Kidney tubule cell (primary cell): ENCODE data around the gene AIG1.
A peak's percentile ranks its signal among the peaks of the same experiment; 100 is the strongest.
"Not testable (repeated sequence)": the region's sequence is repeated elsewhere in the genome, so short reads cannot be mapped to it uniquely, and the experiment has no call there.

Experiments
- DNase-seq: peaks from one replicate; pipeline ENCODE4 v3.0.0-alpha.2; 2018; ENCODE audit warnings: low spot score

Gene AIG1

DNA sequence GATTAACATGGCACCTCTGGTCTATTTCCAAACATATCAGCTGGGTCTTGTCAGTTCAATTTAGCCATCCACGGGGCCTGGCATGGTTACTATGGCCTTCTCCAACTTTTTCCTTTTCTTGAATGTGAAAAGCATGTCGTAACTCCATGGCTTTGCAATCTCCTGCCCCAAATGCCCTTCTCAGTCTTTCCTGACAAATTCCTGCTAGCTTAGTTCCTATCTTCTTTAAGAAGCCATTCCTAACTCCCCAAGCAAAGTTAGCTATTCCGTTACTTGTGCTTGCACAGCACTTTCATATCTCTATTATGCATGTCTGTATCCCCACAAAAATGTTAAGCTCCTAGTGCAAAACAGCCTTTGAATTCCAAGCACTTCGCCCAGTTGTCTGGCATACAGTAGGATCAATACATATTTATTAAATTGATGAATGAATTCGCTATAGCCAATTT lies 105.6 kb downstream of the AIG1 start:
- no peak for DNase-seq

DNA sequence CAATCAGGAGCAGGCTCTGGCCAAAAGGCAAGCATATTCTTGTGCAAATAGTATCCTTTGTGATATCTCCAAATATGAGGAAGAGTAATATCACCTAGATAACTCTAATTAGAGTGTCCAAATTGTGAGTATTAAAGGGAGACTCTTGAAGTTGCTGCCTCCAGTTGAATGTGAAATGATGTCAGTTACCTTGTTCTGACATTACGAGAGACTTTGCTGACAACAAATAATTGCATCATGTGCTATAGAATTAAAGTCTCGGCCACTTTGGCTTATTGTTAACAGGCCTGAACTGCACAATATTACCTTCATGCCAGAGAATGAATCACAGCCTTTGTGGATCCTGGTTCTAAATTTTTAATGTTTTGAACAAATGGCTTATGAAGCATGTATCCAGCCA lies 106.5 kb downstream of the AIG1 start:
- DNase-seq: peak; percentile 6

DNA sequence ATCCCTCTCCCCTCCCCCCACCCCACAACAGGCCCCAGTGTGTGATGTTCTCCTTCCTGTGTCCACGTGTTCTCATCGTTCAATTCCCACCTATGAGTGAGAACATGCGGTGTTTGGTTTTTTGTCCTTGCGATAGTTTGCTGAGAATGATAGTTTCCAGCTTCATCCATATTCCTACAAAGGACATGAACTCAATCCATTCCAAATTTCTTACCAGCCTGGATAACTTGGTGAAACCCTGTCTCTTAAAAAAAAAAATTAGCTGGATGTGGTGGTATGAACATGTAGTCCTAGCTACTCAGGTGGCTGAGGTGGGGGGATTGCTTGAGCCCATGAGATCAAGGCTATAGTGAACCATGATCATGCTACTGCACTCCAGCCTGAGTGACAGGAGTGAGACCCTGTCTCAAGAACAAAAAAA lies 107.7 kb downstream of the AIG1 start:
- DNase-seq: not testable (repeated sequence)

DNA sequence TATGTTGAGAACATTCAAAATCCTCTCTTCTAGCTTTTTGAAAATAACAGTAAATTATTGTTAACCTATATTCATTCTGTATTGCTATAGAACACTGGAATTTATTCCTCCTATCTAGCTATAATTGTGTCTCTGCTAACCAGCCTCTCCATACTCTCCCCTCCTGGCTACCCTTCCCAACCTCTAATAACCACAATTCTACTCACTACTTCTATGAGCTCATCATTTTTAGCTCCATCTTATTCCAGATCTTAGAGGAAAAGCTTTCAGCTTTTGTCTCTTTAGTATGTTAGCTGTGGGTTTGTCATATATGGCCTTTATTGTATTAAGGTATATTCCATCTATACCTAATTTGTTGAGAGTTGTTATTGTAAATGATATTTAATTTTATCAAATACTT lies 108.8 kb downstream of the AIG1 start:
- no peak for DNase-seq

DNA sequence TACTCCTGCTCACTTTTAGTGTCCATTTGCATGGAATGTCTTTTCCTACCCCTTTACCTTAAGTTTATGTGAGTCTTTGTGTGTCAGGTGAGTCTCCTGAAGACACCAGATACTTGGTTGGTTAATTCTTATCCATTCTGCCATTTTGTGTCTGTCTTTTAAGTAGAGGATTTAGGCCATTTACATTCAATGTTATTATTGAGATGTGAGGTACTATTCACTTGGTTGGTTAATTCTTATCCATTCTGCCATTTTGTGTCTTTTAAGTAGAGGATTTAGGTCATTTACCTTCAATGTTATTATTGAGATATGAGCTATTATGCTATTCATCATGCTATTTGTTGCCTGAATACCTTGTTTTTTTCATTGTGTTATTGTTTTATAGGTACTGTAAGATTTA lies 113.8 kb downstream of the AIG1 start:
- DNase-seq: no peak

DNA sequence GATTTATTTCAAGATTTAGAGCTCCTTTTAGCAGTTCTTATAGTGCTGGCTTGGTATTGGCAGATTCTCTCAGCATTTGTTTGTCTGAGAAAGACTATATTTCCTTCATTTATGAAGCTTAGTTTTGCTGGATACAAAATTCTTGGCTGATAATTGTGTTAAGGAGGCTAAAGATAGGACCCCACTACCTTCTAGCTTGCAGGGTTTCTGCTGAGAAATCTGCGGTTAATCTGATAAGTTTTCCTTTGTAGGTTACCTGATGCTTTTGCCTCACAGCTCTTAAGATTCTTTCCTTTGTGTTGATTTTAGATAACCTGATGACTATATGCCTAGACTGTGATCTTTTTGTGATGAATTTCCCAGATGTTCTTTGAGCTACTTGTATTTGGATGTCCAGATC lies 114.3 kb downstream of the AIG1 start:
- no peak for DNase-seq

DNA sequence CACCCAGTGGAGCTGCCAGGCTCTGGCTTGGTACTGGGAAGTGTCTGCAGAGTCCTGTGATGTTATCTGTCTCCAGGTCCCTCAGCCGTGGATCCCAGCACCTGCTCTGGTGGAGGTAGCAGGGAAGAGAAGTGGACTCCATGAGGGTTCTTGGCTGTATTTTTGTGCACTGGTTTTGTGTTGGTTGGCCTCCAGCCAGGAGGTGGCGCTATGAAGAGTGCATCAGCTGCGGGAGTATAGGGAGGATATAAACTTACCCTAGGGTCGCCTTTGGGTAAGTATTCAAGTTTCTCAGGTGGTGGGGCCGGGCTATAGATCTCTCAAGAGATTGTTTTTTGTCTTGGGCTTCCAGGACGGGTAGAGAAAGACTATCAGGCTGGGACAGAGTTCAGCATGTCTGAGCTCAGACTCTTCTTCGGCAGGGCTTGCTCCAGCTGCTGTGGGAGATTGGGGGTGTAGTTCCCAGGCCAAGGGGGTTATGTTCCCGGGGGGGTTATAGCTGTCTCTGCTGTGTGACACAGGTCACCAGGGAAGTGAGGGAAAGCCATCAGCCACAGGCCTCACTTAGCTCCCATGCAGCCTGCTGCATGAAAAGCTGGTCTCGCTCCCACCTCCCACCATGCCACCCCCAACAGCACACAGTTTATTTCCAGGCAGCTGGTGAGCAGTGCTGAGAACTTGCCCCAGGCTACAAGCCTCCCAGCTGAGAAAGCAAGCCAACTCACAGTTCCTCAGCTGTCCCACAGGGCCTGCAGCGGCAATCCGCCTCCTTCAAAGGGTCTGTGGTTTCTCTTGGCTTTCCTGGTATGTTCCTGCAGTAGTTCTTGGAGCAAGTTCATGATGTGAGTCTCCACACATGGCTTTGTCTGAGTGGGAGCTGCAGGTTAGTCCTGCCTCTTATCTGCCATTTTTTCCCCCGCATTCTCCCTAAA lies 115.7 kb downstream of the AIG1 start:
- peak; percentile 20 for DNase-seq

DNA sequence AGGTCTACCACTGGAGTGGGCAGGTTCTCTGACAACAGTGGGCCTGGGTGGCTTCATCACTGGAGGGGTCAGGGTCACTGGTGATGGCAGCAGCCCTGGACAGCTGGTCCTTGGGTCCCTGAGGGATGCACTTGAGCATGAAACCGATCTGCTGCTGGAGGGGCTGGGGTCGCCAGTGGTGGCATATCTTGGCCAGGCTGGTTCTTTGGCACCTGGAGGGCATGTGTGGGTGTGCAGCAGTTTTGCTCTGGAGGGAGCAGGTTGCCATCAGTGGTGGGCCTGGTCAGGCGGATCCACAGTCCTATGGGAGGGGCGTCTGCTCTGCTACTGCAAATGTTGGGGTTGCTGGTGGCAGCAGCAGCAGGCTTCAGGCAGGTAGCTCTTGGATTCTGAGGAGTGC lies 117.0 kb downstream of the AIG1 start:
- DNase-seq: no peak

DNA sequence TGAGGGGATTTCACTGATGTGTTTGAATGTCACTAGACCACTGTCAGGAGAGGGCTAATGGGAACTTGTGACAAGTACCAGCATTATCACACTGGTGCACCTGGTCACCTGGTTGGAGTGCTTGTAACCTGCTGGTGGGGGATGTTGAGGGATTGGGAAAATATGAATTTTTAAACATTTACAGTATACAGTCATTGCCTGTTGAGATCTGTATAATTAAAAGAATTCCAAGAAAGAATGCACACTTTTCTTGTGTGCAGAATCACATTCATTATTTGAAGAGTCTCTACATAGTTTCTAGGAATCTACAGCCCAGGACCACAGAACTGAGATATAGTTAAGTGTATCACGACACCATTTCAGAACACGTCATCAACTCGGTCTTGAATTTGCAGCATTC lies 118.4 kb downstream of the AIG1 start:
- DNase-seq: no peak

DNA sequence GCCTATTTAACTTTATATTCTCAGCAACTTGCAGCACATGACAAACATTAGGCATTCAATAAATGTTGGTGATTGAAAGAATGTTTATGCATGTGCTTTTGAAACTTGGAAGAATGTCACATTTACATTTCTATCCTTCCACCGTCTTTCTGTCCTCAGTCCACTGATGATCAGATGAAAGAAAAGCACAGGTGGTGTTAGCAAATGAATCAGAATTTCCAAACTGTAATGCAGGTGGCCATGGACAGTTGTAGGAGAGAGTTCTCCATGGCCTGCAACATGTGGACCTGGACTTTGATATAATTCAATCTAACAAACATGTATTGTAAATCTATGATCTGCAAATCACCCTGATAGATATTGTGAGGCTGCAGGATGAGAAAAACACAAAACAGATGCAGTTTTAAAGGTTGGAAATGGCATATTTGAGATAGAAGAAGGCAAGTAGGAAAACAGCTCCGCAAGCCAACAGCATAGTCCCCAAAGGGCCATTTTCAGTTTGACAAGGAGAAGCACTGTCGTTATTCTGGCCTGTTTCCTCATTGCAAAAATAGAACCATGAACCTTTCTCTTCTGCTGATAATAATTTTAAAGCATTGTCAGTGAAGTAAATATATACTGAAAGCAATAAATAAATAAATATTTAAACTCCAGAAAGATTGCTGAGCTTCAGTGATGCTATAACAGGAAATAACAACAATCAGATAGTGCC lies 119.4 kb downstream of the AIG1 start:
- DNase-seq: no peak

DNA sequence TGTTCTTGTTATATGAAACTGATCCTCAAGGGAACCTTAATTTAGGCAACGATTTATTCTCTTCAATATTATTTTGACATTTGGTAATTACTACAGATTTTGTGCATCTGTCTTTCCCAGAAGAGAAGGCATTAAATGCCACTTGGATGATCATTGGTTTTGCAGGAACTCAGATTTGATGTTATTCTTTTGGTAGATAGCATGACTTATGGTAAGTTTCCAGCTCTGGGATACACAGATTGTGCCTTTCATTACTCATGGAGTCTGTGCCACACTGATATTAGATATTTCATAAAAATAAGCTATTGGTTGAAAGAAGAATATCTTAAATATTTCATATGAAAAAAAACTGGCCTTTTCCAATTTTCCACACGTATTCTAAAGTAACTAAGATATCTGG lies 120.1 kb downstream of the AIG1 start:
- no peak for DNase-seq

DNA sequence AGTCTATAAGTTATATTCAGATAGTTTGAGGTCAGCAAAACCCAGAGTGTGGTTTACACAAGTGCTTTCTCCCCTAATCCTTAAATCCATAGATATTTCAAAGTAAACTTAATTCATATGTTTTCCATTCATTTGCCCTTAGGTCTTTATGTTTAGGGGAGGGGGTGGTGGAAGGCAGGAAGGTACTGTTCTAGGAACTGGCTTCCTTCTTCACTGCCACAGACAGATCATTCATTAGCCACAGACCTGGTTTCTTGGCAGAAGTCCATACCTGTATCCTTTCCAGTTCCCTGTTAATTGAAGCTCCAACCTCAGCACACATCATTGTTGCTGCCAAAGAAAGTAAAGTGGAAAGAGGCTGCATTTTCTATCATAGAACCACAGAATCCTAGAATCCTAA lies 123.0 kb downstream of the AIG1 start:
- DNase-seq: peak; percentile 56

DNA sequence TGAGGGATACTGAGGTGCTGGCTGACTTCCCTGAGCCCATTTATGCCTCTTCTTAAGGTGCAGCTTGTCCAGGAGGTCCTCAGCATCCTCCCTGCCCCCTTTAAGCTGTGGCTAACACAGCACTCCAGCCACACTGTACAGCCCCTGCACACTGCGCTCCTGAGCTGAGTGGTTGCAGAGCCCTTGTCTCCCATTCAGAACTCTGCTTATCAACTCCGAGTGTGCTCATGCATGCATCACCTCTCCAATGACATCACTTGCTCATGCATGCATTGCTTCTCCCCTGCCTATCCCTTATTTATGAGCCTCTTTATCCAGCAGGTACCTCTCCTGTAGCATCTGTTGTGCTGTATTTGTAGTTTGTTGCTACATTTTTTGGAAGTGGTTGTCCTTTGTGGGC lies 124.6 kb downstream of the AIG1 start:
- peak; percentile 8 for DNase-seq

DNA sequence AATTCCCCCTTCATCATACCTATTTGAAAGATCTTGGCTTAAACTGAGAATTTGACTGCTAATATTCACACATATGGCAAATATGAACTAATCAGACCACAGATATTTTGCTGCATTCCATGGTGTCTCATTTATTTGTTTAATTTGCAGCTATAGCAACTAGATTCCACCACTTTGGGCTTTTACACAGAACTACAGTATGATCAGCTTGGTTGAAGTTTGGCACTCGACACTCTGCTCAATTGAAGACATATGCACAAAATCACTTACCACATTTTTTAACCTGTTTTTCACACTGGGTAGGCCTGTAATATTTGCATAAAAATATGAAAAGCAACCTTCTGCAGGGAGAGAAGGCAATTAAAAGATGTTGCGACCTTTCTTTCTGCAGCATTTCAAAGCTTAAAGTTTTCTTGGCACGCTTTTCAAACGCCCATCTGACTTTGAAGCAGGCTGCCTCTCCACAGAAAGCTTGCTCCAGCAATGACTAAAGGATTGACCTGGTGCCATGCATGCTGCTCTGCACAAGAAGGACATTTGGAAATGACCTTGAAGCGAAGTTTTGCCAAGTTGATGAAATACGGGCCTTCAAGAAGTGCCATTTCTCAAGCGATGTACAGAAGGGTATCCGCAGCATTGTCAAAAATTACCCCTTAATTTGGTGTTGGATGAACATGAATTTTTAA lies 126.7 kb downstream of the AIG1 start:
- DNase-seq: peak; percentile 46

DNA sequence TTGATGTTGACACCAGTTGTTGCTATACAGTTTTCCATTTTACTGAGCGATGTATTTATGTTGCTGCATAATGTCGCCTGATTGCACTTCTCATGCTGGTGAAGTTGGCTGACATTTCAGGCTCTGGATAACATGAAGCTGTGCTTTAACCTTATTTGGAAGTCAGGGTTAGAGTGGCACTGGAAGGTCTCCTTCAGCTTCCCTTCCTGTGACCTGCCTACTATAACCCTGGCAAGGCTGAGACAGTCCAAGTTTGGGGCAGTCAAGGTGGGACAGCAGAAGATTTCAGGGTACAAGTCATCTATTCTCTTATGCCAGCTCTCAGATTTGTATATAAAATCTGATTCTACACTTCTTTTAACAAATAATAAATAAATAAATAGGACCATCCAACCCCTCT lies 127.6 kb downstream of the AIG1 start:
- DNase-seq: no peak

DNA sequence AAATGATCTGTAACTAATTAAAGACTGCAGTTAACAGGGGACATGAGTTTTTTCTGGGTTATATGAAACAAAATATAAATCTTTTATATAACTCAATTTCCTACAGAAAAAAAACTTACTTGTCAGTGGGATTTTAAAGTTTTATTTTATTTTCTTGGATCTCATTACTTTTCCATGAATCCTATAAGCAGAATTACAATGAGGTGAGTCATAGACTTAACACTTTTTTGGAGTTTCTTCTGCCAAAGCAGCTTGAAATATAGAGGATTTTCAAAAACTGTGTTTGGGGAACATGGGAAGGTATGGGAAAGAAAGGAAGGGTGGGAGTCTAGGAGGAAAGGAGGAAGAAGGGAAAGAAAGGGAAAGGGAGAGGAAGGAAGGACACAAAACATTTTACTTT lies 130.7 kb downstream of the AIG1 start:
- no peak for DNase-seq

DNA sequence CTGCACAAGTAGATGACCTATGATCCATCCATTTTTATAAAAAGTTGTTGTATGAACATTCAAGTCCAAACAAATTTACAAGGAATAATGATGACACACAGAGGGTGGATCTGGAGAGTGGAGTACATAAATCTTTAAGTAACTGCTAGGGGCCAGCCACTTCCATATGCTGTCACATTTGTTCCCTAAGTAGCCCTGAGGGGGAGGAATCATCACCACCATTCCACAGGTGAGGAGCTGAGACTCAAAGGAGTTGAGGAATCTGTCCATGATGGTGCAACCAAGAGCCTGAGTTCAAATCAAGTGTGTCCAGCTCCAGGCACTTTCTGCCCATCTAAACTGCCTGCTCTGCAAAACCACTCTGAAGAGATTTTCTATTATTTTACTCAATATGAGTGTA lies 132.1 kb downstream of the AIG1 start:
- no peak for DNase-seq

DNA sequence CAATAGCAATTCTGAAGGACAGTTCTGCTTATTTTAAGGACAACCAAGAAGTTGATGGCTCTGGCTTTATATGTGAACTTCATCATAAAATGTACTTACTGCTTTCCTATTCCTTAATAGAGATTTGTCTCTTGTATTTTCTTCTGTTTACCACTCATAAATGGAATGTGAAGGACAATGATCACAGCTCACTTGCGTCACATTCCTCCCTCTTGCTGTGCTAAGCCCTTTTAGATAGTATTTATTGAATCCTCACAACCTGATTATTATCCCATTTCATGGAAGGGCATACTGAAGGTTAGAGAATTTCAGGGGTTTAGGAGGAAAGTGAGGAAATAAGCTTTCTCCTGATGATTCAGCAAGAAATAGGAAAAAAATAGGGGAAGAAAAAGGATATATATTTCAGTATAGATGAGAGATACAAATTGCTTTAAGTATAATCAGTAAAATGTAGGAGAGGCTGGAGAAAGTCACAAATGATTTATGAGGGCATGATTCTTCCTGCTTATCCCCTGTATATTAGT lies 132.9 kb downstream of the AIG1 start:
- DNase-seq: no peak

DNA sequence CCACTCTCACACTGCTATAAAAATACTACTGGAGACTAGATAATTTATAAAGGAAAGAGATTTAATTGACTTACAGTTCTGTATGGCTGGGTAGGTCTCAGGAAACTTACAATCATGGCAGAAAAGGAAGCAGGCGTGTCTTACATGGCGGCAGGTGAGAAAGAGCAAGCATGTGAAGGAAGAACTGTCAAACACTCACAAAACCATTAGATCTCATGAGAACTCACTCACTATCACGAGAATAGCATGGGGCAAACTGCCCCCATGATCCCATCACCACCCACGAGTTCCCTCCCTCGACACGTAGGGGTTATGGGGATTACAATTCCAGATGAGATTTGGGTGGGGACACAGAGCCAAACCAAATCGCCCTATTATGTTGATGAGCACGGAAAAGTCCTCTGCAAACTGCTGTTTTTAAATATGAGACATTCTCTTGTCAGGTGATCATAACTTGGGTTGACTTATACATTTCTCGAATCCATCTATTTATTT lies 133.5 kb downstream of the AIG1 start:
- DNase-seq: no peak

DNA sequence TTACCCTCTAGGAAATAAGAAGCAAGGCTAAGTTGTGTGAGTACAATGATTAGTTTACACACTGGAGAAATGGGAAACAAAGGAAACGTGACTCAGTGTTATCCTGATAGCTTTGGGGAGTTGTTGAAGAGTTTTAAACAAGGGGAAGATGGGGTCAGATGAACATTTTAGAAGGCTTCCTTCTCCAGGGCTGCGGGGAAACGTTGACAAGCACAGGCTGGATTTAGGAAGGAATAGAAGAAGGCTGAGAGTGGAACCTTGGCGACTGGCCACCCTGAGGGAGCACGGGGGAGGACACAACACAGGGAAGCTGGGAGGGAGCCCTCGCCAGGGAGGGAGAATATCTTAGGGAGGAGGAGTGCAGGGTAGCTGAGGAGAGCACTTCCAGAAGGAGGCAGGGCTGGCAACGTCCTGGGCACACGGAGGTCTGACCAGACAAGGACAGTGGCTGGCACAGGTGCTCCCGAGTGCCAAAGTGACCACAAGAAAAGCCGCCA lies 134.7 kb downstream of the AIG1 start:
- DNase-seq: no peak

DNA sequence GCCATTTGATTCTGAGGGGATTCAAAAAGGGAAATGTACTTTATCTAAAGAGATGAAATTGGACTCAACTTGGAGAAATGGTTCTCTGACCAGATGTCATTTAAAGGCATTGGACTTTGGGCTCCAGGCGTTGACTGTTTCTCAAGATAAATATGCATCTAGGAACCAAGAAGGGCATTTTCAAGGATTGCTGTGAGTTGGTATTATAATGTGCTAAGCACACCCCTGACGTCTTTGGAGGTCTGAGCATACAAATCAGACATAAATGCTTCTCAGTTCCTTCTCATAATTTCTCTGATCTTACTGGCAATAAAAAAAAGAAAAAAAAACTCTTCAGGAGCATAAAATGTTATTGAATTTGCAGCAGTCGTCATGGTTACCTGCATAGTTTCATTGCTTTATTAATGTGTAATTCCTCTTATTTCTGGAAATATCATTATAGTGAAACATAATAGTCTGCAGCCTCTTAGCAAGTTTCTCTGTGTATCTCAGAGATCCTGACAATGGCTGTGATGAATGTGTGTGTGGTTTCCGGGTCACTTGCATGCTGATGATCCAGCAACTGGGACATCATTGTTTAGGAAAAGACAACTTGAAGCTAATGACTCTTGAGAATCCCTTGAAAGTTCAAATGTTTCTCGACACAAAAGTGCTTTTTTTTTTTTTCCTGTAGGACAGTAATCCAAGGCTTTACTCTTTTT lies 136.0 kb downstream of the AIG1 start:
- peak; percentile 44 for DNase-seq

DNA sequence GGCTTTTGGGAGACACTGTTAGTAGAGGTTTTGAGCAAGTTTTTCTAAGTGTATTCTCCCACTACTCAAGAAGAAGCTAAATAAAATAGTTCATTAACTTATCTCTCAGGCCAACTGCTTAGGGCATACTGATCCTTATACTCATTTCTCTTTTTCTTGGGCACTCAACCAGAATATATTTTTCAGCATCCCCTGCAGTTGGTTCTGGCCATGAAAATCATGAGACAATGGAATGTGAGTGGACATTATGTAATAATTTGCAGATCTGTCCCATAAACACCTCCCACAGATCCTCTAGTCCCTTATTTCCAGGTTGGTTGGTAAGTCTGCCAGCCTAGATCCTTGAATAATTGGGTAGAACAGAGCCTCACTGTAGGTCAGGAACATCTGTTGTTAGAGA lies 136.7 kb downstream of the AIG1 start:
- DNase-seq: peak; percentile 40
